Brain microvascular endothelial cell (primary cell): ENCODE data around the gene TRAF5.
A peak's percentile ranks its signal among the peaks of the same experiment; 100 is the strongest.

Experiments used
- DNase-seq: peaks from one replicate; pipeline ENCODE4 v3.0.0-alpha.2; 2020
- H3K27ac ChIP-seq: fragments of 250-450 bp; sonication (Bioruptor Pico); 2 replicates; pipeline ENCODE4 v1.5.1; 2020; ENCODE audit warnings: mild to moderate bottlenecking, moderate library complexity
- H3K27me3 ChIP-seq: fragments of 250-450 bp; sonication (Bioruptor Pico); replicated peaks from 2 replicates; pipeline ENCODE4 v1.5.1; 2020; ENCODE audit warnings: mild to moderate bottlenecking
- H3K36me3 ChIP-seq: fragments of 250-450 bp; sonication (Bioruptor Pico); replicated peaks from 2 replicates; pipeline ENCODE4 v1.5.1; 2020; ENCODE audit warnings: mild to moderate bottlenecking
- H3K4me3 ChIP-seq: 2 replicates; pipeline ENCODE4 v1.5.1; 2011; ENCODE audit warnings: low read depth, mild to moderate bottlenecking, control low read depth, low read length, moderate library complexity
- in situ Hi-C: cut with HindIII; loops from 2 replicates; pipeline ENCODE4 v1.10.0; 2017; ENCODE audit warnings: low sequenced_read_pairs, low pct_ligation_motif_present
- TF ChIP-seq, protein P1 (sequence below): IDR thresholded peaks from 2 replicates; pipeline ENCODE4 v1.5.1; 2011; ENCODE audit warnings: low read depth, mild to moderate bottlenecking, moderate library complexity, low read length, control low read depth, inconsistent platforms; ENCODE audit errors: missing control alignments

Gene TRAF5

DNA sequence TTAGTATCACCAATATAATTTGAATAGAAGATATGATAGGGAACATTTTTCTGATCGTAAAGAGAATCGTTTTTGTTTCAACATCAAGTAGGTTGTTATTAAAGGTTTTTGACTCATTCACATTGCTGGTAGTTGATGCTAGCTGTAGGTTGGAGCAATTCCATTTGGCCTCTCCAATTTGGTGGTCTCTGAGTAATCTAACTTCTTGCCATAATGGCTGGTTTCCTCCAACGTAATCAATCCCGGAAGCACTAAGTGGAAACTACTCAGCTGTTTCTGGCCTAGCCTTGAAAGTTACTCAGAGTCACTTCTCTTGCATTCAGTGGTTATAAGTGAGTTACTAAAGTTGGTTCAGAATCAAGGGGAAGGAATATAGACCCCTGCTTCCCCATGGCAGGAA, 41.4 kb upstream of the TRAF5 start:
- no peaks in the 10 kb centered on the region for H3K27me3 ChIP-seq
- no peak for DNase-seq
- peaks cover 49% of the 10 kb centered on the region for H3K36me3 ChIP-seq
- no peak overlapping the region for H3K27ac ChIP-seq
- no peak overlapping the region for H3K4me3 ChIP-seq
- in situ Hi-C loops: no loop called here
- TF ChIP-seq, protein P1, sequence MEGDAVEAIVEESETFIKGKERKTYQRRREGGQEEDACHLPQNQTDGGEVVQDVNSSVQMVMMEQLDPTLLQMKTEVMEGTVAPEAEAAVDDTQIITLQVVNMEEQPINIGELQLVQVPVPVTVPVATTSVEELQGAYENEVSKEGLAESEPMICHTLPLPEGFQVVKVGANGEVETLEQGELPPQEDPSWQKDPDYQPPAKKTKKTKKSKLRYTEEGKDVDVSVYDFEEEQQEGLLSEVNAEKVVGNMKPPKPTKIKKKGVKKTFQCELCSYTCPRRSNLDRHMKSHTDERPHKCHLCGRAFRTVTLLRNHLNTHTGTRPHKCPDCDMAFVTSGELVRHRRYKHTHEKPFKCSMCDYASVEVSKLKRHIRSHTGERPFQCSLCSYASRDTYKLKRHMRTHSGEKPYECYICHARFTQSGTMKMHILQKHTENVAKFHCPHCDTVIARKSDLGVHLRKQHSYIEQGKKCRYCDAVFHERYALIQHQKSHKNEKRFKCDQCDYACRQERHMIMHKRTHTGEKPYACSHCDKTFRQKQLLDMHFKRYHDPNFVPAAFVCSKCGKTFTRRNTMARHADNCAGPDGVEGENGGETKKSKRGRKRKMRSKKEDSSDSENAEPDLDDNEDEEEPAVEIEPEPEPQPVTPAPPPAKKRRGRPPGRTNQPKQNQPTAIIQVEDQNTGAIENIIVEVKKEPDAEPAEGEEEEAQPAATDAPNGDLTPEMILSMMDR: no peak

DNA sequence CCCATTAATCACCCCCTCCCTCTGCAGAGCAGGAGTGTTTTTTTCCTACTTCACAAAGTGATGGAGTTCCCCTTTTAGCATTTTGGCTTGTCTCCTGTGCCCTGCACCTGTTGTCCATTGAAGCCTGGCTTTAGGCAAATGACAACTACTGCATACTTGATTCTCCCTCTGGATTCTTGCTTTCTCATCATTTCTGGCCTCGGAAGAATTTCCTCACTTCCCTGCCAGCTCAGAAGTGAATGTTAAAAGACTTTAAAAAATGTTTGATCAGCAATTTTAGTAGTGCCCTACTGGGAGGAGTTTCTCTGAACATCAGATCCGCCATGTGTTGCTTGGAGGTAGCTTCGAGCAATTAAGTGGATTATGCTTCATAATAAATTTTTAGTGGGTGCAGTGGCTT, 39.4 kb upstream of the TRAF5 start:
- Histone ChIP-seq H3K27me3 (no peaks in the 10 kb centered on the region), H3K27ac (no peak overlapping the region), H3K36me3 (peaks cover 56% of the 10 kb centered on the region), H3K4me3 (no peak overlapping the region)
- TF ChIP-seq, protein P1: no peak
- in situ Hi-C loops: no loop called here
- no peak for DNase-seq

DNA sequence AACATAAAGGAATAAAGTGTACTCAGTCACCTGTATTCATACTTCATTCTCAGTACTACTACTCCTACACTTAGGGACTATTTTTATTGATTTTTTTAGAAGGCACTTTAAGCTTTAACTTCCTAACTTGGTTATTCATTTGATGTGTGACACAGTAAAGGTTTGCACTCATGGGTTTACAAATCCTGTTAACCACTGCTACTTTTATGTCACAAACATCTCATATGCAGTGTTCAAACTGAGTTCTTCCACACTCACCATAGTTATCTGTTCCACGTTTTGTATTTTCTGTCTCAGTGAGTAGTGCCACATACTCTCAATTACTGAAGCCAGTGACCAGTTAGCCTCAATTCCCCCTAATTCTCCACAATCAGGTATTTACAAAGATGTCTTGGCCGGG, 34.2 kb upstream of the TRAF5 start:
- H3K36me3 ChIP-seq: peaks cover 54% of the 10 kb centered on the region
- H3K27ac ChIP-seq: no peak overlapping the region
- TF ChIP-seq, protein P1: no peak
- DNase-seq: no peak
- H3K27me3 ChIP-seq: no peaks in the 10 kb centered on the region
- no peak overlapping the region for H3K4me3 ChIP-seq
- in situ Hi-C loops: no loop called here

DNA sequence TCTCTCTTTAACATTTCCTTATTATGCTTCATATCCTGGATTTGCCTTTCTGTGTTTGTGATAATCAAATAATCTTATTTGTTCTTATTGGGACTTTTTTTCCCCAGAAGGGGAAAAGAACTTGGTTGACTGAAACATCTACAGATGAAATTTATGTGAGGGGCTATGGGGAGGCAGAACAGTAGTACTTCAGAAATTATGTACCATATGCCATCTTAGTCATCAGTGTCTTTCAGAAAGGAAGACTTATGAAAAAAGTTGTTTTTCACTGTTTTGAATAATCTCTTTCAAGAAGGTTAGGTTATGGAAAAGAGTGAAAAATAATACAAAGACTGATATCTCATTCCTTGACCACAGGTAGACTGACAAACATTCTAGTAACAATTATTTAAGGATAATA, 30.2 kb upstream of the TRAF5 start:
- TF ChIP-seq, protein P1: no peak
- DNase-seq: no peak
- no peaks in the 10 kb centered on the region for H3K27me3 ChIP-seq
- peaks cover 38% of the 10 kb centered on the region for H3K36me3 ChIP-seq
- in situ Hi-C loops: no loop called here
- no peak overlapping the region for H3K4me3 ChIP-seq
- no peak overlapping the region for H3K27ac ChIP-seq

DNA sequence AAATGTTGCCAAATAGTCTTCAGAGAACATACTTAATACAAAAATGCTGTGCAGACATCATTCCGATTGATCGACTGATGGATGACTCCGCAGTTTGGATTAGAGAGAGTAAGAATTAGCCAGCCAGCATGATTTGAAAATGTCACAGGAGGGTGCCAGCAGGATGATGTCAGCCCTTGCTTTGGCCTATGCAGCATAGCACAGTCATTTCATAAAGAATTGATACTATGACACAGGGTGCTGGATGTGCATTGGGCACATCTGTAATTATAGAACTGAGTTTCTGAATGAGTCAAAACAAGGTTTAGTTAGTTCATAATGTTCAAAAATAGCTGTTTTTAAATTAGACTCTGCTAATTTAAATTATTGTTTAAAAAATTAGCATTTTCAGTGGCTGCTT, 21.6 kb upstream of the TRAF5 start:
- in situ Hi-C loops: no loop called here
- Histone ChIP-seq H3K27me3 (no peaks in the 10 kb centered on the region), H3K36me3 (peaks cover 8% of the 10 kb centered on the region), H3K27ac (no peak overlapping the region), H3K4me3 (no peak overlapping the region)
- TF ChIP-seq, protein P1: no peak
- DNase-seq: peak; percentile 65

DNA sequence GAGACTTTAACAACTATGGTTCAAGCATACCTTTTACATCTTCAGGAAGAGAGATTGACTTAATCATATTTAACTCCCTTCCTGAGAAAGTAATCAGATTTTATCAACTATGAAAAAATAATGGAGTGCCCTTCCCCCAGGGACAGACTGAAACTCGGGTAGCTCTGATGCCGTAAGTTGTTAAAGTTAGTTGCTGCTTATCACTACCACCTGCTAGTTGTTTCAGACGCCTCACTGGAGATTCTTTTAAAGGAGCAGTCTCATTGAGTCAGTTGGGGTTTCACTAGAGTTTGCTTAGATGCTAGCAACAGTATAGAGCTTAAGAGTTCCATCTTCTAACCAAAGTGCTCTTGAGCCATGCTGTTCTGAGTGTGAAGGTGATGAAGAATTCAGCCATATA, 17.0 kb upstream of the TRAF5 start:
- Histone ChIP-seq H3K36me3 (peaks cover 16% of the 10 kb centered on the region), H3K4me3 (no peak overlapping the region), H3K27ac (no peak overlapping the region), H3K27me3 (no peaks in the 10 kb centered on the region)
- DNase-seq: no peak
- in situ Hi-C loops: no loop called here
- TF ChIP-seq, protein P1: no peak
